NT2/D1 (cell line): Measurements from ENCODE around the gene ALG13.
"Not testable (repeated sequence)": the region's sequence is repeated elsewhere in the genome, so short reads cannot be mapped to it uniquely, and the experiment has no call there.

Source experiments
- DNase-seq: peaks from one replicate; pipeline ENCODE4 v3.0.0-alpha.2; 2011; ENCODE audit warnings: low read depth, low spot score
- H3K27me3 ChIP-seq: 2 replicates; pipeline ENCODE4 v1.6.0; 2011; ENCODE audit warnings: mild to moderate bottlenecking; ENCODE audit not compliant: insufficient read length, insufficient read depth
- H3K36me3 ChIP-seq: 2 replicates; pipeline ENCODE4 v1.6.1; 2011; ENCODE audit warnings: mild to moderate bottlenecking, low read length, mixed read lengths; ENCODE audit not compliant: insufficient read depth, insufficient read length
- H3K4me1 ChIP-seq: 2 replicates; pipeline ENCODE4 v1.5.1; 2011; ENCODE audit not compliant: insufficient read depth, insufficient read length
- H3K4me3 ChIP-seq: 2 replicates; pipeline ENCODE4 v1.5.1; 2011; ENCODE audit warnings: low read depth; ENCODE audit not compliant: insufficient read length
- H3K9ac ChIP-seq: 2 replicates; pipeline ENCODE4 v1.6.0; 2011; ENCODE audit warnings: low read depth; ENCODE audit not compliant: insufficient read length
- H3K9me3 ChIP-seq: 2 replicates; pipeline ENCODE4 v1.5.1; 2011; ENCODE audit warnings: mild to moderate bottlenecking, low read length; ENCODE audit not compliant: insufficient read depth
- SUZ12 ChIP-seq: IDR thresholded peaks from 2 replicates; pipeline ENCODE4 v1.6.1; 2011; ENCODE audit not compliant: insufficient read length, insufficient read depth; ENCODE audit errors: extremely low read depth
- YY1 ChIP-seq: IDR thresholded peaks from 2 replicates; pipeline ENCODE4 v1.6.1; 2011; ENCODE audit not compliant: insufficient read length, insufficient read depth
- ZNF274 ChIP-seq: IDR thresholded peaks from 2 replicates; pipeline ENCODE4 v1.6.1; 2011; ENCODE audit warnings: mild to moderate bottlenecking, low read depth, low read length

The ALG13 gene

DNA sequence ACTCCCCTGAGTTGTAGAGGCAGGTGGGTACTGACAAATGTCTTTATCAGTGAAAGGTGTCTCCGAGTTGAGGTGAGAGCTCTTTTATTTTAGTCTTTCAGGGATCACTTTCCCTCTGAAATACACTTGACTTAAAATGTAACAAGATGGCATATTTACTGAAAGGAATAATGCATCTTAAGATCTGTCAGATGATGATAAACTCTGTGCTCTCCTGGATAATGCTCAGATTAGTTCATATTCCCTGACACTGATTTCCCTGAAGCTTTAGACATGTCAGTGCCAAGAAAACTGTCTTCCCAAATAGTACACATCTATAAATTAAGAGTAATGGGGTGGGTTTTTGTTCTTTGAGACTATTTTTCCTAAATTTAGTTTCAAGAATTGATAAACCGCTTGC lies 75.5 kb downstream of the ALG13 start:
- DNase-seq: no peak

DNA sequence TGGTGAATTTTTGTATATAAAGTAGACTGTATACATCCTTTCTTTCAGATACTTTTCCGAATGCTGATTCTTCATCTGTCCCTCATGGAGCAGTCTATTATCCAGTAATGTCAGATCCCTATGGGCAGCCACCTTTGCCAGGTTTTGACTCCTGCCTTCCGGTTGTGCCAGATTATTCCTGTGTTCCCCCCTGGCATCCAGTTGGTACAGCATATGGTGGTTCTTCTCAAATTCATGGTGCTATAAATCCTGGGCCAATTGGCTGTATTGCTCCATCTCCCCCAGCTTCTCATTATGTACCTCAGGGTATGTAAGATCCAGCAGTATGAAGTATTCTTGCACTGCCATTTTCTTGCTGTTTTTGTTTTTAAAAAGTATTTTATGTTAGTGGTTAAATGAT lies 78.7 kb downstream of the ALG13 start:
- no peak for TF ChIP-seq YY1
- no peak for TF ChIP-seq ZNF274
- TF ChIP-seq SUZ12: no peak
- H3K9ac ChIP-seq: no peak overlapping the region
- no peaks in the 10 kb centered on the region for H3K9me3 ChIP-seq
- H3K36me3 ChIP-seq: peaks cover 8% of the 10 kb centered on the region
- no peaks in the 10 kb centered on the region for H3K27me3 ChIP-seq
- no peaks in the 10 kb centered on the region for H3K4me1 ChIP-seq
- no peak for DNase-seq
- no peak overlapping the region for H3K4me3 ChIP-seq

More for the DNA sequence above, 75.5 kb downstream of the ALG13 start:
- H3K27me3 ChIP-seq: no peaks in the 10 kb centered on the region
- TF ChIP-seq SUZ12 (no peak), YY1 (no peak), ZNF274 (no peak)
- H3K36me3 ChIP-seq: peaks cover 8% of the 10 kb centered on the region
- H3K9me3 ChIP-seq: no peaks in the 10 kb centered on the region; the same call in 1 of the 2 replicates
- no peaks in the 10 kb centered on the region for H3K4me1 ChIP-seq
- H3K4me3 ChIP-seq: no peak overlapping the region
- H3K9ac ChIP-seq: no peak overlapping the region

DNA sequence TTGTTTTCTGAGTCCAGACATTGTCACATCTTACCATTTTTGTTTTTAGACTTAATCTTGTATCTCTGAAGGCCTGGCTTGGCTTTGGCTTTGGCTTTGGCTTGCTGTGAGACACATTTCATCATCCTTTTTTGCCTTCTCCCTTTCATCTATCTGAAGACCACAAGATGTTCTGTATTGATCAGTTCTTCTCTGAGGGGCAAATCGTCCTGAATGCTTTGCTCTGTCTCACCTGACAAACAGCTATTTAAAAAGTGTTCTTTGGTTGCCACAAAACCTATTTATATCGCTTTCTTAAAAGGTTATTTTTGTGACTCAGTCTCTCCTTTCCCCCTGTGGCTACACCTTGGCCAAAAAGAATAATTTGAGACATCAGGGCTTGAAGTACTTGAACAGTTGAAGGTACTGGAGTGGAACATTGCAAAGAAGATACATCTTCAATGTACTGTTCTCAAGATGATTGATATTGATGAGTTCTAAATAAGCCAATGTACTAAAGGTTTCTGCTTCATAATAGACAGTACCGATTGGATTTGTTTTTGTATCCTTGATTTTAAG lies 80.7 kb downstream of the ALG13 start:
- DNase-seq: no peak
- Histone ChIP-seq H3K4me3 (no peak overlapping the region), H3K36me3 (peaks cover 11% of the 10 kb centered on the region), H3K4me1 (no peaks in the 10 kb centered on the region), H3K9me3 (no peaks in the 10 kb centered on the region), H3K27me3 (no peaks in the 10 kb centered on the region), H3K9ac (no peak overlapping the region)
- TF ChIP-seq ZNF274 (no peak), YY1 (no peak), SUZ12 (no peak)

DNA sequence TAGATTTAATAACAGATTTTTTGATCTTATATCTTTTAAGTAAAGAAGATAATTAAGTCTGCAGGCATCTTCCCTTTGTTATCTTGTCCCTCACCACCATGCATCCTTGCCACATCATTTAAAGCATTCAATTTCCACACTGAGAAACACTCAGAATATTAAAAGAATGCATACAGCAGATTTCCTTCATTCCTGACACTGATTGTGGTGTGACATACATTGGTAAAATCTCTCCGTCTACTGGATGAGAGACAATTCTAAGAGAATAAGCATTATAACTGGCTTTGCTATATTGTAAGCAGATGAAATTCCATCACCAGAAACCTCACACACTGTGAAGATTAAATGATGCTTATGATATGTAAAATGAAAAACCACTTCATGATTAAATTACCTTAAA lies 97.6 kb downstream of the ALG13 start:
- no peak for DNase-seq
- H3K4me3 ChIP-seq: no peak overlapping the region
- no peak overlapping the region for H3K9ac ChIP-seq
- 0 out of 2 replicates have a peak, but pooled peaks cover under 1% of the 10 kb centered on the region for H3K9me3 ChIP-seq
- H3K27me3 ChIP-seq: no peaks in the 10 kb centered on the region
- H3K36me3 ChIP-seq: no peaks in the 10 kb centered on the region
- H3K4me1 ChIP-seq: no peaks in the 10 kb centered on the region
- TF ChIP-seq ZNF274 (no peak), SUZ12 (no peak), YY1 (no peak)

DNA sequence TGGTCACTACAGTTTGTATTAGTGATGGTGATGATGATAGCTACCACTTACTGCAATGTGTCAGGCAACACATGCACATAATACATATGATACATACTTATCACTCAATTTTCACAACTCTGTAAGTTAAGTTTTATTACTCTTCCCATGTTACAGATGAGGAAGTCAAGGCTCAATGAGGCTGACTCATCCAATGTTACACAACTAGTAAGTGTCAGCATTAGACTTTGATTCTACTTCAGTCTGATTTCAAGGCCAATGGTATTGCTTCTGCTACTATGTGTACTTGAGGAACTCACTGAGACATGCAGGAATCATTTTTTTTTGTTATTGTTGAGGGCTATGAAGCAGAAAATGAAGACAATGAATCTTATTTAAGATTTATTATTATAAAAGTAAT lies 98.6 kb downstream of the ALG13 start:
- no peaks in the 10 kb centered on the region for H3K4me1 ChIP-seq
- H3K9ac ChIP-seq: no peak overlapping the region
- H3K4me3 ChIP-seq: no peak overlapping the region
- no peak for TF ChIP-seq SUZ12
- TF ChIP-seq ZNF274: no peak
- TF ChIP-seq YY1: no peak
- DNase-seq: no peak
- 0 out of 2 replicates have a peak, but pooled peaks cover 4% of the 10 kb centered on the region for H3K9me3 ChIP-seq
- no peaks in the 10 kb centered on the region for H3K36me3 ChIP-seq
- no peaks in the 10 kb centered on the region for H3K27me3 ChIP-seq

DNA sequence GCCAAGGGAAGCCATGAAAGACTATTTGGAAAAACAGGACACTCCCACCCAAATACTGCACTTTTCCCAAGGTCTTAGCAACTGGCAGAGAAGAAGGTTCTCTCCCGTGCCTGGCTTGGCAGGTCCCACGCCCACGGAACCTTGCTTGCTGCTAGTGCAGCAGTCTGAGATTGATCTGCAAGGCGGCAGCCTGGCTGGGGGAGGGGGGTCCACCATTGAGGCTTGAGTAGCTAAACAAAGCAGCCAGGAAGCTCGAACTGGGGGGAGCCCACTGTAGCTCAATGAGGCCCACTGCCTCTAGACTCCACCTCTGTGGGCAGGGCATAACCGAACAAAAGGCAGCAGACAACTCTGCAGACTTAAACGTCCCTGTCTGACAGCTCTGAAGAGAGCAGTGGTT lies 103.7 kb downstream of the ALG13 start:
- DNase-seq: no peak
- Histone ChIP-seq H3K36me3 (no peaks in the 10 kb centered on the region), H3K27me3 (no peaks in the 10 kb centered on the region), H3K9me3 (0 out of 2 replicates have a peak, but pooled peaks cover 4% of the 10 kb centered on the region), H3K4me3 (no peak overlapping the region), H3K9ac (no peak overlapping the region), H3K4me1 (no peaks in the 10 kb centered on the region)
- no peak for TF ChIP-seq ZNF274
- TF ChIP-seq SUZ12: no peak
- TF ChIP-seq YY1: no peak

DNA sequence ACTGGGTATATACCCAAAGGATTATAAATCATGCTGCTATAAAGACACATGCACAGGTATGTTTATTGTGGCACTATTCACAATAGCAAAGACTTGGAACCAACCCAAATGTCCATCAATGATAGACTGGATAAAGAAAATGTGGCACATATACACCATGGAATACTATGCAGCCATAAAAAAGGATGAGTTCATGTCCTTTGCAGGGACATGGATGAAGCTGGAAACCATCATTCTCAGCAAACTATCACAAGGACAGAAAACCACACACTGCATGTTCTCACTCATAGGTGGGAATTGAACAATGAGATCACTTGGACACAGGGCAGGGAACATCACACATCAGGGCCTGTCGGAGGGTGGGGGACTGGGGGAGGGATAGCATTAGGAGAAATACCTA lies 109.1 kb downstream of the ALG13 start:
- H3K4me1 ChIP-seq, H3K9ac ChIP-seq, H3K4me3 ChIP-seq, DNase-seq, H3K36me3 ChIP-seq, H3K27me3 ChIP-seq, H3K9me3 ChIP-seq: not testable (repeated sequence)
